Pancreas (tissue), 10 donors: Measurements from ENCODE around the gene ACSS1. TPM values are rescaled to one million over a fixed set of nuclear protein-coding genes. Genes with fewer than 3 reads are reported as not detected.

Experiments
- ATAC-seq, 4 donors: fragments of 200-7000 bp; cut with Tn5 transposase; one replicate each; pipeline versions ENCODE4 v1.8.0 to v1.9.1; 2020; ENCODE audit warnings: mild to moderate bottlenecking in 4 of 4, moderate library complexity in 4 of 4
- DNase-seq, 6 donors: peaks; one replicate each; pipeline ENCODE4 v3.0.0-alpha.2; 2020
- FAIRE-seq: peaks from 2 replicates; lab custom pipeline; 2012; peaks lifted over from hg19 to GRCh38; lab: Jason Lieb, UNC
- H3K27ac ChIP-seq, 4 donors: fragments of 200-600 bp; sonication (generic); 1 replicate in 3 of 4; 2 replicates in 1 of 4; pipeline versions ENCODE4 v1.5.0 to v1.8.0; 2020
- H3K27me3 ChIP-seq, 4 donors: fragments of 200-600 bp; one replicate each; pipeline ENCODE4 v1.8.0; 2021
- H3K36me3 ChIP-seq, 3 donors: fragments of 200-600 bp; sonication (generic) in 1 of 3; one replicate each; pipeline versions ENCODE4 v1.5.0 to v1.8.0; 2020 to 2021
- H3K4me1 ChIP-seq, 3 donors: fragments of 200-600 bp; one replicate each; pipeline ENCODE4 v1.8.0; 2021
- H3K4me3 ChIP-seq, 4 donors: fragments of 200-600 bp; sonication (generic) in 2 of 4; one replicate each; pipeline versions ENCODE4 v1.5.0 to v1.8.0; 2020 to 2021
- H3K9me3 ChIP-seq, 4 donors: fragments of 200-600 bp; one replicate each; pipeline ENCODE4 v1.8.0; 2021
- CTCF ChIP-seq, 4 donors: fragments of 200-600 bp; sonication (generic) in 3 of 4; IDR thresholded peaks; one replicate each; pipeline versions ENCODE4 v1.5.0 to v1.8.0; 2021; ENCODE audit warnings: antibody characterized with exemption in 4 of 4
- WGBS, 2 donors: extraction: QIAGEN DNeasy Blood & Tissue Kit; methylation state at CpG; one replicate each; pipeline ENCODE4 v1.1.7; 2013; 5-methylcytosine and 5-hydroxymethylcytosine counted together
- intact Hi-C, 3 donors: fragments of 100-400 bp; cut with DNase I; formaldehyde crosslinking; loops; one replicate each; pipeline versions ENCODE4 v1.11.1 to v1.14.2; 2022
- polyA plus RNA-seq, 2 donors: library from polyadenylated mRNA; stranded (reverse); fragments of 200-250 nt; gene quantifications; one replicate each; pipeline ENCODE4 v1.2.3, GENCODE V29; 2013
- total RNA-seq, 6 donors: library from RNA; stranded (reverse); fragmentation: NEBNext Ultra II Directional in 4 of 6; extraction: Animal tissue kit (Norgen Biotek cat#: 25700) in 4 of 6; gene quantifications; one replicate each; pipeline versions ENCODE4 v1.2.1 to v1.2.4, GENCODE V29; 2021 to 2023
- donor health status: healthy with polysubstance abuse.
- donor health status: DM: no; HTN: no; CAD: no; lungs with moderate emphysema.
- donor health status: DM: no; HTN: no; CAD: no.
- donor health status: control.
- donor health status: control.
- donor health status: Bipolar disorder and iron deficiency.
- donor health status: DM: yes; HTN: yes; CAD: no.
- donor health status: DM: no; HTN: no; CAD: no.
- donor health status: DM: no; HTN: no; CAD: no.
- donor health status: DM: yes; HTN: yes; CAD: no.

Gene ACSS1
- total and polyA plus RNA-seq, 8 donors, result 30.4 to 47.2 (median 36.0) TPM

DNA sequence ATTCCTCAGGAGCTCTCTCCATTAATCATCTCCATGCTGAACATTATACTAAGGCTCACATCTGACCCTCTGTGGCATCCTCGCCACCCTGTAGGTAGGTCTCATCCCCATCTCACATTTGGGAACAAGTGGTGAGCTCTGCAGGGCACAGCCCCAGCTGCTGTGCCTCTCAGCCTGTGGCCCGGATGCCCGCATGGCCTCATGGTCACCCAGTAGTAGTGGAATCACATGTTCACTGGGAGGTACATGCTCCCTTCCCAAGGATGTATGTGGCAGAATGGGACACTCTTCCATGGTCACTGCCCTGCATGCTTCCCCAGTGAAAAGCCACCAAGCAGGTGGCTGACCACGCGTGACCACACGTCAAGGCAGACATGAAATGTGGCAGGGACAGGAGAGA, 39.1 kb downstream of the ACSS1 start:
- ATAC-seq, result no peak
- H3K27me3 ChIP-seq, result no peaks in the 10 kb centered on the region
- intact Hi-C loops, result no loop called here
- H3K4me1 ChIP-seq, result peaks cover 54 to 71% (median 62%) of the 10 kb centered on the region in 3 donors
- TF ChIP-seq CTCF (IDR thresholded peaks at IDR 0.05), result no peak
- H3K36me3 ChIP-seq, result peaks cover 0 to 13% (median 11%) of the 10 kb centered on the region in 3 donors
- 69 to 76% methylated on average over 6 of the region's 6 CpGs for WGBS, 2 donors
- H3K4me3 ChIP-seq, result no peak overlapping the region
- H3K9me3 ChIP-seq, result no peaks in the 10 kb centered on the region
- H3K27ac ChIP-seq, result peak overlapping the region; percentile 51 to 87 (median 84)
- FAIRE-seq, result no peak
- peak in 5 of 6 donors; percentile 13 to 46 (median 27) for DNase-seq

- 12 to 20% methylated on average over 2 of the region's 2 CpGs for WGBS, 2 donors
- peaks cover 0 to 17% (median 15%) of the 10 kb centered on the region in 3 donors for H3K36me3 ChIP-seq
- peaks cover 54 to 71% (median 62%) of the 10 kb centered on the region in 3 donors for H3K4me1 ChIP-seq
- no peaks in the 10 kb centered on the region for H3K27me3 ChIP-seq
- peak in 1 of 4 donors; percentile 5 for ATAC-seq
- intact Hi-C loops, result no loop called here
- peak overlapping the region; percentile 51 to 87 (median 84) for H3K27ac ChIP-seq
- TF ChIP-seq CTCF (IDR thresholded peaks at IDR 0.05), result no peak
- no peaks in the 10 kb centered on the region for H3K9me3 ChIP-seq
- DNase-seq, result peak in 5 of 6 donors; percentile 13 to 26 (median 19)
- H3K4me3 ChIP-seq, result no peak overlapping the region
- no peak for FAIRE-seq
Measured at GRCh38 chr20:25018425-25018824, 39.5 kb downstream of the ACSS1 start.

DNA sequence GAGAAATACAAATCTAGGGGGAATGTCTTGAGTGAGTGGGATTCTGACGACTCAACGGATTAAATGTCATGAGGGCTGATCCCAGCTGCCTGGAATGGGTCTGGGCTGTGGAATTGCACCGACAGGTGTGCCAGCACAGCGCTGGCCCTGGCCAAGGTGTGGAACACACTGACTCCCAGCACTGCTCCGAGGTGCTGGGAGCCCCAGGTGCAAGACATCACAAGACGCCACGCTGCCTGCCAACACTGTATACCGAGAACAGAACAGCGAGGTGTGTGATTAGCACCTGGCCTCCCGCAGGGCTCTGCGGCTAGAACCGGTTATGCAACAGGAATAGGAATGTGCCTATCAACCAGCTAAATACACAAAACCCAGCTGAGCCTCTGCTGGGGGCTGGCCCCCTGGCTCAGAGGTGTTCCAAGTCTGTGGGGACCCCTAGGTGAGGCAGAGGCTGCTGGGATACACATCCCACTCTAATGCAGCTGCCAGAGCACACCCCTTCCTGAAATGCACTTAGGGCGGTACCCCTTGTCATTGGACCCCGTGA, 40.6 kb downstream of the ACSS1 start:
- intact Hi-C loops, result no loop called here
- Histone ChIP-seq H3K4me1 (peaks cover 52 to 62% (median 53%) of the 10 kb centered on the region in 3 donors), H3K4me3 (no peak overlapping the region), H3K9me3 (no peaks in the 10 kb centered on the region), H3K36me3 (peaks cover 0 to 26% (median 26%) of the 10 kb centered on the region in 3 donors), H3K27me3 (no peaks in the 10 kb centered on the region), H3K27ac (peak overlapping the region; percentile 51 to 87 (median 84))
- FAIRE-seq (no peak), ATAC-seq (peak; percentile 91 to 93 (median 92)), DNase-seq (peak; percentile 89 to 97 (median 96))
- no peak for TF ChIP-seq CTCF (IDR thresholded peaks at IDR 0.05)
- WGBS, 2 donors, result 15 to 17% methylated on average over 14 of the region's 14 CpGs

- 67 to 68% methylated on average over 11 of the region's 11 CpGs for WGBS, 2 donors
- no peak for TF ChIP-seq CTCF (IDR thresholded peaks at IDR 0.05)
- Histone ChIP-seq H3K4me1 (peaks cover 57 to 59% (median 57%) of the 10 kb centered on the region in 3 donors), H3K9me3 (no peaks in the 10 kb centered on the region), H3K36me3 (peaks cover 0 to 35% (median 29%) of the 10 kb centered on the region in 3 donors), H3K4me3 (no peak overlapping the region), H3K27ac (peak overlapping the region; percentile 51 to 87 (median 84)), H3K27me3 (no peaks in the 10 kb centered on the region)
- no peak for FAIRE-seq
- DNase-seq, result peak in 5 of 6 donors; percentile 8 to 55 (median 17)
- no peak for ATAC-seq
- intact Hi-C loops, result no loop called here
Measured at GRCh38 chr20:25016471-25016870, 41.5 kb downstream of the ACSS1 start.

GRCh38 chr20:25015986-25016385, 42.0 kb downstream of the ACSS1 start:
- Histone ChIP-seq H3K9me3 (no peaks in the 10 kb centered on the region), H3K27ac (peak overlapping the region; percentile 51 to 87 (median 84)), H3K36me3 (peaks cover 0 to 40% (median 27%) of the 10 kb centered on the region in 3 donors), H3K4me3 (no peak overlapping the region), H3K4me1 (peaks cover 52 to 54% (median 53%) of the 10 kb centered on the region in 3 donors), H3K27me3 (no peaks in the 10 kb centered on the region)
- DNase-seq, result peak in 4 of 6 donors; percentile 2 to 28 (median 12)
- no peak for TF ChIP-seq CTCF (IDR thresholded peaks at IDR 0.05)
- intact Hi-C loops, result no loop called here
- WGBS, 2 donors, result 92 to 93% methylated on average over 11 of the region's 11 CpGs
- ATAC-seq, result no peak
- no peak for FAIRE-seq
